ENCODE results near the gene TRPM8.

Gene TRPM8

DNA sequence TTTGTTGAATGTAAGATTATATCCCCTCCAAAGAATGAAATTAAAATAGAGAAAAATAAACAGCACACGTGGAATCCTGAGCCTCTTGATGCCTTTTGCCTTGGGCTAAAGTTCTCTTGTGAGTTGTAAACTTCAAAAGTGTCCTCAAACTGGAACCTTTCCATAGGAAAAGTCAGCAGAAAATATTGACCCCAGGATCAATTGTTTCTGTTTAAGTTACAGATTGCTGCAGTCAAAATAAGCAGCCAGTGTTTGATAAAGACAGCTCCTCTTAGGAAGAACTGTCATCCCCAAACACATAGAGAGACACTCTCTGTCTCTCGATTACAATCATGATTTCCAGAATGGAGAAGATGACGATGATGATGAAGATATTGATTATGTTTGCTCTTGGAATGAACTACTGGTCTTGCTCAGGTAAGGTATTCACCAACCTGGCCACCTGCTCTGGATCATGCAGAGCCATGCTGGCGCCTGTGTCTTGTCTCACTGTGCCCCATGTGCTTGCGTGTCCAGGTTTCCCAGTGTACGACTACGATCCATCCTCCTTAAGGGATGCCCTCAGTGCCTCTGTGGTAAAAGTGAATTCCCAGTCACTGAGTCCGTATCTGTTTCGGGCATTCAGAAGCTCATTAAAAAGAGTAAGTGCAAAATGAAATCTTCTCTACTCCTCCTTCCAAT lies 133.4 kb downstream of the TRPM8 start, which contains the start of gene SPP2:
Gene SPP2 (plus strand): TSS at position 248 of the 681 bp plus-strand sequence. CDS start 85 bp downstream, at position 333.
- no peak for DNase-seq

DNA sequence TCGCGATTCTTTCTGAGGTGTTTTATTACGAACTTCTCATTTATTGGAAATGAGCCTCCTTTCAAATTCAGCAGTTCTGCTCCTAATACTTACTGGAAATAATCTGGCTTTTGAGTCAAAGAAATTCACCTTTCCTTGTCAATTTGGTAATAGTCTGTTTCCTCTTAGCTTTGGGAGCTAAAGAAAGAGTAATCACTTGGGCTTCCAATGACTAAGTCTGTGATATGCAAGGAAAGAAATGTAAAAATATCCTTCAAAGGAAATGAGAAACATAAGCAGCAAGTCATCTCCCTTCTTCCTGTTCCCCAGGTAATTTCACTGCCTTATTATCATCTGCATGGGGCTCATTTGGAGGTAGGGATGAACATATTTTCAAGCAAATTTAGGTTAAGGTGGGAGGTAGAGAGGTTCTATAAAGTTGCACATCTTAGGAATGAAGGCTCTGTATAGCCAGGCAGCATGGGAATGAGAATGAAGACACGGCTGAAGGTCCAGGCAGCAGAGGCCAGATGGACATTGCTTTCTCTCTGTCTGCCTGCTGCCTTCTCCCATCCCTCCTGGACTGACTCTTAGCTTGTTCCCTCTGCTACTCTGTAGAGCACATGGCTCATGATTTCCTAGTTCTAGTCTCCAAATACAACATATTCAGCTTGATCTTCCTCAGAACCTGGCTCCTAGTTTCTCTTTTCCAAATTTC lies 134.3 kb downstream of the TRPM8 start:
- DNase-seq, result no peak

DNA sequence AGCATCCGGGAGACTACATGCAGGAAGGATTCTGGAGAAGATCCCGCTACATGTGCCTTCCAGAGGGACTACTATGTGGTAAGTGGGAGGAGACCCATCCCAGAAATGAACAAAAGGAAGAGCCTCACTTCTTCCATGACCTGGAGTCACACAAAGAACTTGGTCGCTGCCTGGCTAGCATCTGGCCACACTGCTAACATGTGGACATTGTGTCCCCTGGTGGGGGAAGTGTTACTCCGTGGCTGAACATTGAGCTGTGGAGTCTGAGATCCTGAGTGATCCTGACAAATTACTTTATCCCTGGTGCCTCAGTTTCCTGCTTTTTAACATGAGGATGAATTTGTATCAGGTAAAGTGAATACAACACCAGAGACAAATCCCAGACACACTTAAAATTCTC lies 141.7 kb downstream of the TRPM8 start:
- no peak for DNase-seq

DNA sequence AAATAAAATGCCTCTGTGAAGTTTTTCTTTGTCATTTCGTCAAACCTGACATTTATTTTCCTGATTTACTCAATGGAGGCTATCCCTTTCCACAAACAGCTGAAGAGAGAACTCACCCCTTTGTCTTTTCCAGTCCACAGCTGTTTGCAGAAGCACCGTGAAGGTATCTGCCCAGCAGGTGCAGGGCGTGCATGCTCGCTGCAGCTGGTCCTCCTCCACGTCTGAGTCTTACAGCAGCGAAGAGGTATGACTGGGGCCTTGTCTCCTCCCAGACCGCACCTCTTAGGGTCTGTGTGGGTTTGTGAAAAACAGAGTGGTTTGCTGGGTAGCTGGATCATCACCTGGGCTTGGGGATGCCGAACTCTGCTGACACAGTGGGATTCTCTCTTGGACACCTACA lies 143.1 kb downstream of the TRPM8 start:
- peak; percentile 39 for DNase-seq

DNA sequence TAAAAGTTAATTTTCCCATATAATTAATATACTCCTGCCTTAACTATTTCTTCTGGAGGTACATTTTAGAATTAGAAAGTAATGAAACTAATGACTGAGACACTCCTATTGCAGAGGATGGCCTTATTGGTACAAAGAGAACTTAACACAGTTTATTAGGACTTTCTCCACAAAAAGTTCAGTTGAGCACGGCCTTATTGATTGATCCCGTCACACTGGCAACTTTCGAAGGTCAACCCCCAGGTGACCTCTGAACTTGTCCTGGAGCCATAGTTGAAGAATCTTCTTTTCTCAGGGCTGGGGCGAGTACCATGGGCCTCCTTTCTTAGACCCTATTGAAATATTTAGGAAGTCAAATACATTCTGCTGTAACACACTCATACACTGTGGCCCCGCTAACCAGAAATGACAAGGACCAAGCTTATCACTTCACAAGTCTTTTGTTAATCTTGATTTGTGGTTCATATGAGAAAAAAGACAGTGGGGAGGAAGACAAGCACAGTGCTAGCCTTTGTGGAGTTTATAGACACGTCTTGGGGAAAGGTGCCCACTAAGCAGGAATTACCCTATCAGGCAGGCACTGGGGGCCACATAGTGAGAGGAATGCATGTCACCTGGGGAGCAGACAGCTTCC lies 144.6 kb downstream of the TRPM8 start:
- no peak for DNase-seq

DNA sequence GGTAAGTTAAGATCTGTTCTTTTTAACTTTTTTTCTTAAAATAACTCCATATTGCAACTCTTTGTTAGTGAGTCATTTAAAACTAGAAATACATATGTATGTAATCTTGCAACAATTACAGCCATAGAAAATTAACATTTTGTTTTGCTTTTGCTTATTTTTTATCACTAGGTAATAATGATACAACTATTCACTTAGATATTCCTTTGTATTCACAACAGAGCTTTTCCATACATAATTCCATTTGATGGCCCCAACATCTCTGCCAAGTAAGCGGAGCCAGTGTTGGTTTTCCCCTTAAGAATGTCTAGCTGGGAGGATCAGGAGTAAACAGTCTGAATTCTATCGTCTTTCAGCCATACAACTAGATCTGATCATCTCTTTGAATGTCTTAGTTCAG lies 149.4 kb downstream of the TRPM8 start:
- no peak for DNase-seq

Data from NCI-H2029 treated with DMSO at 0.1 percent for 48 hours (cell line).